ENCODE measurements around the gene GNG7.

DNA sequence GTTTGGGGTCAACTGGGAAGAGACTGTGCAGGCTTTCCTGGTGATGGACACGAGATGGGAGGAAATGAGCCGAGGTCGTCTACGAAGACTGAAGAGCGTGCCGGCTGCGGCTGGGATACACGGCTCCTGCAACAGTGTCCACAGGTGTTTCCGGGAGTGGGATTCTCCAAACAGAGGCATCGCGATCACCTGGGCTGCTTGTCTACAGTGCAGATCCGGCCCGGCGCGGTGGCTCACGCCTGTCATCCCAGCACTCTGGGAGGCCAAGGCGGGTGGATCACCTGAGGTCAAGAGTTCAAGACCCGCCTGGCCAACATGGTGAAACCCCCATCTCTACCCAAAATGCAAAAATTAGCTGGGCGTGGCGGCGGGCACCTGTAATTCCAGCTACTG is 48.9 kb upstream of the GNG7 start:
- no peak for TF ChIP-seq ZC3H10 (CRISPR knock-in tag; IDR thresholded peaks at IDR 0.05)
- TF ChIP-seq PPARA (CRISPR knock-in tag; IDR thresholded peaks at IDR 0.05; ENCODE audit: borderline replicate concordance): no peak
- TF ChIP-seq, protein P1, sequence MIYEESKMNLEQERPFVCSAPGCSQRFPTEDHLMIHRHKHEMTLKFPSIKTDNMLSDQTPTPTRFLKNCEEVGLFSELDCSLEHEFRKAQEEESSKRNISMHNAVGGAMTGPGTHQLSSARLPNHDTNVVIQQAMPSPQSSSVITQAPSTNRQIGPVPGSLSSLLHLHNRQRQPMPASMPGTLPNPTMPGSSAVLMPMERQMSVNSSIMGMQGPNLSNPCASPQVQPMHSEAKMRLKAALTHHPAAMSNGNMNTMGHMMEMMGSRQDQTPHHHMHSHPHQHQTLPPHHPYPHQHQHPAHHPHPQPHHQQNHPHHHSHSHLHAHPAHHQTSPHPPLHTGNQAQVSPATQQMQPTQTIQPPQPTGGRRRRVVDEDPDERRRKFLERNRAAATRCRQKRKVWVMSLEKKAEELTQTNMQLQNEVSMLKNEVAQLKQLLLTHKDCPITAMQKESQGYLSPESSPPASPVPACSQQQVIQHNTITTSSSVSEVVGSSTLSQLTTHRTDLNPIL (CRISPR knock-in tag; IDR thresholded peaks at IDR 0.05; ENCODE audit: low read depth): no peak
- no peak for TF ChIP-seq CSDC2 (CRISPR knock-in tag; IDR thresholded peaks at IDR 0.05)
- TF ChIP-seq ARNTL (CRISPR knock-in tag; IDR thresholded peaks at IDR 0.05; ENCODE audit: borderline replicate concordance, low read depth): no peak
- TF ChIP-seq ZNF70 (CRISPR knock-in tag; IDR thresholded peaks at IDR 0.05): no peak
- no peak for TF ChIP-seq ZFP3 (CRISPR knock-in tag; IDR thresholded peaks at IDR 0.05)
- TF ChIP-seq ZFP30 (CRISPR knock-in tag; IDR thresholded peaks at IDR 0.05): no peak
- no peak for TF ChIP-seq ZNF8 (CRISPR knock-in tag; IDR thresholded peaks at IDR 0.05)
